RWPE2 (cell line): Measurements from ENCODE around the gene SRC.

Experiments
- ATAC-seq: fragments of 200-7000 bp; cut with Tn5 transposase; 3 replicates; pipeline ENCODE4 v1.9.1; 2021; ENCODE audit warnings: low read depth
- DNase-seq: peaks from one replicate; pipeline ENCODE4 v3.0.0-alpha.2; 2020; ENCODE audit warnings: low spot score
- H3K27ac ChIP-seq: fragments of 450-650 bp; 2 replicates; pipeline ENCODE4 v1.5.1; 2017; ENCODE audit warnings: mild to moderate bottlenecking; ENCODE audit not compliant: poor library complexity, severe bottlenecking
- H3K27me3 ChIP-seq: fragments of 250-450 bp; sonication (Bioruptor Pico); 2 replicates; pipeline ENCODE4 v1.5.1; 2021; ENCODE audit warnings: mild to moderate bottlenecking, moderate library complexity; ENCODE audit not compliant: insufficient read depth, poor library complexity, severe bottlenecking
- H3K36me3 ChIP-seq: fragments of 250-450 bp; sonication (Bioruptor Pico); 2 replicates; pipeline ENCODE4 v1.5.1; 2020; ENCODE audit warnings: low read depth, mild to moderate bottlenecking, moderate library complexity
- H3K4me1 ChIP-seq: fragments of 250-450 bp; sonication (Bioruptor Pico); 2 replicates; pipeline ENCODE4 v1.5.1; 2021; ENCODE audit warnings: mild to moderate bottlenecking, moderate library complexity; ENCODE audit not compliant: insufficient read depth, poor library complexity, severe bottlenecking
- H3K4me3 ChIP-seq: fragments of 250-450 bp; sonication (Bioruptor Pico); 2 replicates; pipeline ENCODE4 v1.5.1; 2021; ENCODE audit warnings: mild to moderate bottlenecking, moderate library complexity; ENCODE audit not compliant: severe bottlenecking
- H3K9me3 ChIP-seq: fragments of 250-450 bp; sonication (Bioruptor Pico); 2 replicates; pipeline ENCODE4 v1.5.1; 2021; ENCODE audit warnings: mild to moderate bottlenecking, moderate library complexity; ENCODE audit not compliant: severe bottlenecking
- TF ChIP-seq, protein P1 (sequence below): fragments of 450-650 bp; IDR thresholded peaks from one replicate; pipeline ENCODE4 v1.5.1; 2017; ENCODE audit warnings: mild to moderate bottlenecking, moderate library complexity; ENCODE audit not compliant: poor library complexity, severe bottlenecking

Gene SRC

GRCh38 chr20:37385659-37386504 lies 39.9 kb downstream of the SRC start:
- Histone ChIP-seq H3K9me3 (no peaks in the 10 kb centered on the region), H3K27ac (no peak overlapping the region), H3K4me1 (peaks cover 10% of the 10 kb centered on the region), H3K4me3 (no peak overlapping the region), H3K36me3 (peaks cover 88% of the 10 kb centered on the region), H3K27me3 (no peaks in the 10 kb centered on the region)
- TF ChIP-seq, protein P1, sequence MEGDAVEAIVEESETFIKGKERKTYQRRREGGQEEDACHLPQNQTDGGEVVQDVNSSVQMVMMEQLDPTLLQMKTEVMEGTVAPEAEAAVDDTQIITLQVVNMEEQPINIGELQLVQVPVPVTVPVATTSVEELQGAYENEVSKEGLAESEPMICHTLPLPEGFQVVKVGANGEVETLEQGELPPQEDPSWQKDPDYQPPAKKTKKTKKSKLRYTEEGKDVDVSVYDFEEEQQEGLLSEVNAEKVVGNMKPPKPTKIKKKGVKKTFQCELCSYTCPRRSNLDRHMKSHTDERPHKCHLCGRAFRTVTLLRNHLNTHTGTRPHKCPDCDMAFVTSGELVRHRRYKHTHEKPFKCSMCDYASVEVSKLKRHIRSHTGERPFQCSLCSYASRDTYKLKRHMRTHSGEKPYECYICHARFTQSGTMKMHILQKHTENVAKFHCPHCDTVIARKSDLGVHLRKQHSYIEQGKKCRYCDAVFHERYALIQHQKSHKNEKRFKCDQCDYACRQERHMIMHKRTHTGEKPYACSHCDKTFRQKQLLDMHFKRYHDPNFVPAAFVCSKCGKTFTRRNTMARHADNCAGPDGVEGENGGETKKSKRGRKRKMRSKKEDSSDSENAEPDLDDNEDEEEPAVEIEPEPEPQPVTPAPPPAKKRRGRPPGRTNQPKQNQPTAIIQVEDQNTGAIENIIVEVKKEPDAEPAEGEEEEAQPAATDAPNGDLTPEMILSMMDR, result no peak
- DNase-seq (peak; percentile 85), ATAC-seq (no peak)

DNA sequence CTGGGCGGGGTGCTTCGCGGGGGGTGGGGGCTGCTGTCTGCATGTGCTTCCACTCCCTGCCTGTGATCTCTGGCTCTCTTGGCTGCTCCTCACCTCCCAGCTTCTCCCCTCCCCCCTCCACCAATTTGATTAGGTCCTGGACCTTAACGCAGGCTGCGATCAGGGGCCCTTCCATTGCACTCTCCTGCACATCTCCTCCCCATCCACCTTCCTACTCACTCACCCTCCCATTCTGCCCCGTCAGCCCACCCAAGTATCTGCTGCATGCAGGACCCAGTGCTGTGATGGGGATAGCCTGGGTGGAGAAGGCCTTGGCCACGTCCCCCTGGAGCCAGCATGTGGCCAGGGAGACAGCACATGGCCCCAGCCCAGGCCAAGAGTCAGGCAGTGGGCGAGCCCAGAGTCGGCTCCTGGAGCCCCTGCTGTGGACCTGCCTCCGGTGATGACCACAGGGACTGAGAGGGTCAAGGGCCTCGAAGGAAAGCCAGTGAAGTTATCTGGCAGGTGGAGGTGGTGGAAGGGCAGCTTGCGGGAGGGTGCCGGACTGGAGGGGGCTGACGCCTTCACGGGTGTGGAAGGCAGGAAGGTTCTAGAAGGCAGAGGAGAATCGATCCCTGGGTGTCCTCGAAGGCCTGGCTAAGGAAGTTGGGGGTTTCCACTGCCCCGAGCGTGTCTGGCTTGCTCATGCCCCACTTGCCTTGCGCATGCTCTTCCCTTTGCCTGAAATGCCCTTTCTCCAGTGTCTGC lies 40.7 kb downstream of the SRC start:
- Histone ChIP-seq H3K9me3 (no peaks in the 10 kb centered on the region), H3K36me3 (peaks cover 88% of the 10 kb centered on the region), H3K4me1 (peaks cover 10% of the 10 kb centered on the region), H3K27ac (no peak overlapping the region), H3K27me3 (no peaks in the 10 kb centered on the region), H3K4me3 (no peak overlapping the region)
- ATAC-seq (no peak), DNase-seq (peak; percentile 82)
- TF ChIP-seq, protein P1, result no peak

GRCh38 chr20:37387519-37388269 lies 41.8 kb downstream of the SRC start:
- Histone ChIP-seq H3K4me3 (no peak overlapping the region), H3K4me1 (peaks cover 10% of the 10 kb centered on the region), H3K9me3 (no peaks in the 10 kb centered on the region), H3K27ac (no peak overlapping the region), H3K36me3 (peaks cover 88% of the 10 kb centered on the region), H3K27me3 (no peaks in the 10 kb centered on the region)
- TF ChIP-seq, protein P1, result no peak
- ATAC-seq, result no peak
- DNase-seq, result peak; percentile 73

- Histone ChIP-seq H3K27me3 (no peaks in the 10 kb centered on the region), H3K36me3 (peaks cover 86% of the 10 kb centered on the region), H3K4me1 (peaks cover 1% of the 10 kb centered on the region), H3K27ac (no peak overlapping the region), H3K9me3 (no peaks in the 10 kb centered on the region), H3K4me3 (no peak overlapping the region)
- DNase-seq (peak; percentile 83), ATAC-seq (no peak)
- TF ChIP-seq, protein P1, result no peak
These were observed 42.9 kb downstream of the SRC start for GRCh38 chr20:37388831-37389230.
